HG03025 (cell line): ENCODE data around the gene UNKL.
"Not testable (repeated sequence)": the region's sequence is repeated elsewhere in the genome, so short reads cannot be mapped to it uniquely, and the experiment has no call there.

ENCODE experiments used
- ATAC-seq: cut with Tn5 transposase; IDR thresholded peaks from one replicate; pipeline ENCODE4 v1.9.1; 2021; ENCODE audit warnings: mild to moderate bottlenecking, moderate library complexity; ENCODE audit not compliant: unreplicated experiment, low FRiP score

The UNKL gene

DNA sequence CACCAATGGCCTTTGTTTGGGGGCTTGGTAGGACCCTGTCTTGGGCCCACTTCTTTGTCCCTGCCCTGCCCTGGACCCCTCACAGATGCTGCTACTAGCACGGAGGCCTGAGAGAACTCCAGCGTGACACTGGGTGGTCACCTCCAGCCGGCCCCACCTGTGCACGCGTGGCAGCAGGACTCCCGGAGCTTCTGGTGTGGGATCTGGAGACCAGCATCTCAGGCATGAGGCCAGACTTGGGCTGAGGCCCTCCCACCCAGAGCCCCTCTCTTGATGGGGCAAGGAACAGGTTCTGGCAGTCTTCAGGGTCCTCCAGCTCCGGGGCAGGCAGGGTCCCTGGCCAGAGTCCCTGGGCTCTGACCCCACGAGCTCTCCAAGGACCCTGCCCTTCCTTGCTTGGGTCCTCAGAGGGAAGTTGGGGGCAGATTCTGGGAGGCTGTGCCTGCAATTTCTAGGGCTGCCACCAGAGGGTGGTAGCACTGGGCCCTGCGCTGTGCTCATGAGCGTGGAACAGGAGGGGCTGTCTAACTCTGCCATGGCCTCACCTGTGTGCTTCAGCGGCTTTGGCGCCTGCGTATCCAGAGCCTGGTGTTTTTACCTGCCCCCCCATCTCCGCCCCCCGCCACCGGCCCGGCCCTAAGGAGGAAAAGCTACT, 84.1 kb downstream of the UNKL start:
- ATAC-seq, result no peak

DNA sequence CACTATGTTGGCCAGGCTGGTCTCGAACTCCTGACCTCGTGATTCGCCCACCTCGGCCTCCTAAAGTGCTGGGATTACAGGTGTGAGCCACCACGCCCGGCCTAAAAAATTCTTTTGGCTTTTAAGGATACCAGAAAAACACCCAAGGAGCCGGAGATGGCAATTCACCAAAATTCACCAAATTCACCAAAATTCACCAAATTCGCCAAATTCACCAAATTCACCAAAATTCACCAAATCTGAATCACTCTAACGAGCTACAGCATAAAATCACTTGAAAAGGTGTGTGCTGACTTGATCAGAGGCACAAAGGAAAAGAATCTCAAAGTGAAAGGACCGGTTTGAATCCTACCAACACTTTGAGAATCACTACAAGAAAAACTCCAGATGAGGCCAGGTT, 85.5 kb downstream of the UNKL start:
- ATAC-seq, result not testable (repeated sequence)

DNA sequence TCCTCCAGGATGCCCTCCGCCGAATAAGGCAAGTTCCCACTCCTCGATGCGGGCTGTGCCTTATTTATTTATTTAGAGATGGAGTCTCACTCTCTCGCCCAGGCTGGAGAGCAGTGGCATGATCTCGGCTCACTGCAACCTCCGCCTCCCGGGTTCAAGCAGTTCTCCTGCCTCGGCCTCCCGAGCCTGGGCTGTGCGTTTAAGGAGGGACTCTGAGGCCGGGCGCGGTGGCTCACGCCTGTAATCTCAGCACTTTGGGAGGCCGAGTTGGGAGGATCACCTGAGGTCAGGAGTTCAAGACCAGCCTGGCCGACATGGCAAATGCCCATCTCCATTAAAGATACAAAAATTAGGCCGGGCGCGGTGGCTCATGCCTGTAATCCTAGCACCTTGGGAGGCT, 86.4 kb downstream of the UNKL start:
- ATAC-seq, result not testable (repeated sequence)

GRCh38 chr16:1327619-1327947, 86.9 kb downstream of the UNKL start:
- no peak for ATAC-seq

GRCh38 chr16:1326946-1327618, 87.4 kb downstream of the UNKL start:
- no peak for ATAC-seq

DNA sequence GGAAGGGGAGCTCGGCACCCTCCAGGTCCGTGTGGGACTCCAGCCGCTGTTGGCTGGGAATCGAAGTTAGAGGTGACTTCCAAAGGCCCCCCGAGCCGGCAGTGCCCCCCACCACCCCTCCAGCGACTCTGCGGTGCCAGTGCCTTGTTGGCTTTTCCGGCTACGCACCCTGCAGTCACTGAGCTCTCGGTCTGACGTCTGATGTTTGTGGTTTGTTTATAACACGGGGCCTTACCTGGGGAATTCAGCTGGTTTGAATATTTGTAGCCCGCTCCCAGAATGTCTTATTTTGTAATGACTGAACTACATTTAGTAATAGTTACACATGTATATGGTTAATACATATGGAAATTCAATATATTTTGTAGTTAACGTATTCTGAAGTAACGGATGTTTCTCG, 88.1 kb downstream of the UNKL start:
- ATAC-seq, result no peak

- no peak for ATAC-seq
These were observed 88.7 kb downstream of the UNKL start for GRCh38 chr16:1325673-1326371.

DNA sequence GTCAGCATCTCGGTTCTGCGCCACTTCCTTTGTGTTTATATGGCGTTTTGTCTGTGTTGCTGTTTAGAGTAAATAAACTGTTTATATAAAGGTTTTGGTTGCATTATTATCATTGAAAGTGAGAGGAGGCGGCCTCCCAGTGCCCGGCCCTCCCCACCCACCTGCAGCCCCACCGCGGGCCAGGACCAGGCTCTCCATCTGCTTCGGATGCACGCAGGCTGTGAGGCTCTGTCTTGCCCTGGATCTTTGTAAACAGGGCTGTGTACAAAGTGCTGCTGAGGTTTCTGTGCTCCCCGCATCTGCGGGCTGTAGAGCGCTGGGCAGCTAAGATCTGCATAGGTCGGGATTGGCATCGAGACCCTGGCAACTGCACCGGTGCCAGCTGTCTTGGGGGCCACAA, 89.2 kb downstream of the UNKL start:
- ATAC-seq, result no peak

DNA sequence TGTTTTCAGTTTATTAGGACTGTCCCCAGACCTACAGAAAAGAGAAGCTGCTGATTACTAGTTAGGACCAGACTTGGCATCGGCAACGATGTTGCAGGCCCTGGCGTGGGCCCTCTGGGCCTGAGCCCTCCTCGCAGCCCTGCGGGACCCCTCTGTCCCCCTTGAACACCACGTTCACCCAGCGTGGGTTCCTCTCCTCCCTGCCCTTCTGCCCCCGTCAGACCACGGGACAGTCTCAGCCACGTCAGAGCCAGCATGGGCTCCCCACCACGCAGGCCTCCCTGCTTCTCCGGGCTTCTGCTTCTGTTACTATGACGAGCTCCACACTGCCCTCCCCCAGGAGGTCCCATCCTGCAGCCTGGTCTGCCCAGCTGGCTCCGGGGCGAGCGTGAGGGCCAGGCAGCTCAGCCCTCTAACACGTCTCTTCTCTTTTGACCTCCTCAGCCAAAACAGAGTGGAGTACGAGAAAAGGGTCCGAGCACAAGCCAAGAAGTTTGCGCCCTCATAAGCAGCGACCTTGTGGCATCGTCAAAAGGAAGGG, 90.1 kb downstream of the UNKL start:
- ATAC-seq, result no peak

DNA sequence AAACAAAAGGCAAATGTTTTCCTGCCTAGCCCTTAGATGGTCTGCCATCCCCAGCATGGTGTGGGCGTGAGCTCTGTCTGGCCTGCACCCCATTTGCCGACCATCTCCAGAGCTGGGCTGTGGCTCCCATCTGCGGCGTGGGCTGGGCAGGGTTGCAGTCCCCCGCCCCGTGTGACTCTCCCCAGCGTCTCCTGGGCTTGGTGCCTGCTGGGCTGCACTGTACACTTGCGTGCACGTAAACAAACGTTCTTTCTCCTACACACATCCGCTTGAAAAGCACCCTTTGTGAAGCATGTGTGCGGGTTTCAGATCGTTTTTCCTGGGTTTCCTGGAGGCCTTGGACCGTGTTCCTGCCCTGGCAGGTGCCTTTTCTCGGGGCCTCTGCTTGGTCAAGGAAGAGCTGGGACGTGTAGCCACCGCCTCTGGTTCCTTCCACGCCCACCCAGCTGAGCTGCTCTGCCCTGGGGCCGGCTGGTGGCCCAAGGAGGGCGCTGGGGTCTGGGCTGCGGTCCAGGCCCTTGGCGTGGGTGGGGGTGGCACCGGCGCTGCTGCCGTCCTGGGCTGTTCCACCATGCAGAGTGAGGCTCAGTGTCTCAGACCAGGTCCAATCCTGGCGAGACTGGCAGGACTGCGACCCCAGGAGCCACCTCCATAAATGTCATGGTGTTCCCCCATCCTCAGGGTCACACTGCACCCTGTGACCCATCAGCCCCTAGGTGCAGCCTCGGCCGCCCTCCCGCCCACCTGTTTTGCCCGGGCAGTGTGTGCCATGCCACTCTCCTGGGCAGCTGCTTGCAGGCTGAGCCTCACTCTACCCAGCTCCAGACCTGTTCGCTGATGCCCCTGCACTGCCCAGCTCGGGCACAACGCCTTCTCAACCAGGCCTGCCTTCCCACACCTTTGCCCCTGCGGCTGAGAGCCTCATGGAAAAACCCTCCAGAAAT, 90.9 kb downstream of the UNKL start:
- ATAC-seq, result no peak

DNA sequence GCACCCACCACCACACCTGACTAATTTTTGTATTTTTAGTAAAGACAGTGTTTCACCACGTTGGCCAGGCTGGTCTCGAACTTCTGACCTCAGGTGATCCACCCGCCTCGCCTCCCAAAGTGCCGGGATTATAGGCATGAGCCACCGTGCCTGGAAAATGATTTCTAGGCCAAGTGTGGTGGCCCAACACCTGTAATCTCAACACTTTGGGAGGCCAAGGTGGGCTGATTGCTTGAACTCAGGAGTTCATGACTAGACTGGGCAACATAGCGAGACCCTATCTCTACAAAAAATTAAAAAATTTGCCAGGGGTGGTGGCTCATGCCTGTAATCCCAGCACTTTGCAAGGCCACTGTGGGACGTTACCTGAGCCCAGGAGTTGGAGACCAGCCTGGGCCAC, 92.1 kb downstream of the UNKL start:
- no peak for ATAC-seq

- no peak for ATAC-seq
These were observed 93.8 kb downstream of the UNKL start for GRCh38 chr16:1320658-1321240.

DNA sequence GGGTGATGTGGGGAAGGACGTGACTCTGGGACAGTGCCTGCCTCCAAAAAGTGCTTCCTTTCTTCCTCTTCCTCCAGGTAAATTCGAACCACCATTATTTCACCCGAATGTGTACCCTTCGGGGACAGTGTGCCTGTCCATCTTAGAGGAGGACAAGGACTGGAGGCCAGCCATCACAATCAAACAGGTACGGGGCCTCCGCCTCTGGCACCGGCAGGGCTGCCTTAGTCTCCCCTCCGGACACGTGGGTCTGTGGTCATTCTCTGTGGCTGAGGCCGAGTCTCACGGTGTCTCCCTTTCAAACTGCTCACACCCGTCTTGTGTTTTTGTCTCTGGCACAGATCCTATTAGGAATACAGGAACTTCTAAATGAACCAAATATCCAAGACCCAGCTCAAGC, 94.4 kb downstream of the UNKL start:
- ATAC-seq, result no peak

GRCh38 chr16:1319041-1319440, 95.5 kb downstream of the UNKL start:
- ATAC-seq, result no peak

DNA sequence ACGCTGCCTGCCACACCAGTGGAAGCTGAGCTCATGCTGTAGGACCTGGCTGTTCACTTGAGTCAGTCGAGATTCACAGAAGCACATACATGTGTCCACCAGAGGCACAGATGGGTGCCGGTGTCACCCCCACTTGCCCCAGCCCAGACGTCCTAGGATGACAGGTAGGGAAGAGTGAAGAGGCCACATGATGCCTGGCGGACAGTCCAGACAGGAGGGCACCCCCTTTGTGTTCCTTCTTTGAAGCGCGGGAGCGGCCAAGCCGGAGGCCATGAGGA, 96.3 kb downstream of the UNKL start:
- ATAC-seq, result no peak

GRCh38 chr16:1317479-1318267, 96.8 kb downstream of the UNKL start:
- ATAC-seq, result no peak

GRCh38 chr16:1316033-1316405, 98.5 kb downstream of the UNKL start:
- ATAC-seq, result no peak

- ATAC-seq, result no peak
These were observed 99.1 kb downstream of the UNKL start for GRCh38 chr16:1315081-1316032.
